SK-N-SH (cell line): ENCODE measurements around the gene HSF2. TPM values are rescaled to one million over a fixed set of nuclear protein-coding genes. Genes with fewer than 3 reads are reported as not detected.
A peak's percentile ranks its signal among the peaks of the same experiment; 100 is the strongest.

Experiments
- CTCF ChIA-PET: fragments of 300-600, 350-600 bp; formaldehyde crosslinking; extraction: SDS; loops from one replicate; lab custom pipeline; 2021; lab: Yijun Ruan, JAX
- POLR2A ChIA-PET: fragments of 350-600 bp; sonication (Branson Sonifier 250); formaldehyde crosslinking; extraction: SDS; loops from one replicate; lab custom pipeline; 2020; ENCODE audit warnings: antibody characterized with exemption, inconsistent platforms; lab: Yijun Ruan, JAX
- DNase-seq: peaks from one replicate; pipeline ENCODE4 v3.0.0; 2012
- H2AFZ ChIP-seq: fragments of 200-600 bp; sonication (generic); 2 replicates; pipeline ENCODE4 v1.8.1; 2016; ENCODE audit warnings: antibody characterized with exemption, mild to moderate bottlenecking, low read depth
- H3F3A ChIP-seq: fragments of 200-600 bp; sonication (generic); replicated peaks from 2 replicates; pipeline ENCODE3; 2016; ENCODE audit warnings: antibody characterized with exemption, mild to moderate bottlenecking; ENCODE audit not compliant: insufficient read depth
- H3K27ac ChIP-seq, 2 experiments: fragments of 200-500 bp in 1 of 2; fragments of 200-600 bp in 1 of 2; sonication (Bioruptor generic) in 1 of 2; sonication (generic), shearing (Covaris generic) in 1 of 2; 2 replicates each; pipeline versions ENCODE4 v1.5.1 to v1.6.1; 2014 to 2016; ENCODE audit warnings: low read depth in 2 of 2, inconsistent platforms in 1 of 2, low read length in 1 of 2, mild to moderate bottlenecking in 1 of 2, mixed read lengths in 1 of 2
- H3K27me3 ChIP-seq: fragments of 200-600 bp; sonication (generic), shearing (Covaris generic); 2 replicates; pipeline ENCODE4 v1.6.1; 2016; ENCODE audit warnings: mixed run types; ENCODE audit not compliant: insufficient read depth
- H3K36me3 ChIP-seq, 2 experiments: fragments of 200-500 bp in 1 of 2; fragments of 200-600 bp in 1 of 2; sonication (Bioruptor generic) in 1 of 2; sonication (generic) in 1 of 2; replicated peaks in 1 of 2; 2 replicates each; pipeline versions ENCODE3 to v1.5.1; 2014 to 2016; ENCODE audit warnings: low read length in 1 of 2, mild to moderate bottlenecking in 1 of 2; ENCODE audit not compliant: insufficient read depth in 2 of 2, control insufficient read depth in 1 of 2
- H3K4me1 ChIP-seq, 2 experiments: fragments of 200-500 bp in 1 of 2; fragments of 200-600 bp in 1 of 2; sonication (Bioruptor generic) in 1 of 2; sonication (generic), shearing (Covaris generic) in 1 of 2; 2 replicates each; pipeline versions ENCODE4 v1.5.1 to v1.6.1; 2014 to 2016; ENCODE audit warnings: low read depth in 1 of 2, low read length in 1 of 2, mixed run types in 1 of 2; ENCODE audit not compliant: insufficient read depth in 2 of 2, control insufficient read depth in 1 of 2
- H3K4me2 ChIP-seq: fragments of 200-600 bp; sonication (generic), shearing (Covaris generic); 2 replicates; pipeline ENCODE4 v1.6.1; 2017; ENCODE audit warnings: mixed run types
- H3K4me3 ChIP-seq, 2 experiments: fragments of 200-500 bp in 1 of 2; fragments of 200-600 bp in 1 of 2; sonication (Bioruptor generic) in 1 of 2; sonication (generic), shearing (Covaris generic) in 1 of 2; 2 replicates each; pipeline versions ENCODE4 v1.5.1 to v1.8.1; 2014 to 2016; ENCODE audit warnings: low read depth in 2 of 2, inconsistent platforms in 1 of 2, low read length in 1 of 2, mild to moderate bottlenecking in 1 of 2, mixed read lengths in 1 of 2, moderate library complexity in 1 of 2
- H3K79me2 ChIP-seq: fragments of 200-600 bp; sonication (generic); 2 replicates; pipeline ENCODE4 v1.8.1; 2017; ENCODE audit warnings: mild to moderate bottlenecking; ENCODE audit not compliant: insufficient read depth
- H3K9ac ChIP-seq: fragments of 200-600 bp; sonication (generic); 2 replicates; pipeline ENCODE4 v1.6.1; 2017; ENCODE audit warnings: mixed run types
- H3K9me2 ChIP-seq: fragments of 200-600 bp; sonication (generic); 2 replicates; pipeline ENCODE4 v1.6.1; 2017; ENCODE audit warnings: mixed run types
- H3K9me3 ChIP-seq: fragments of 200-600 bp; sonication (generic); 2 replicates; pipeline ENCODE4 v1.6.1; 2017; ENCODE audit warnings: mixed run types, mild to moderate bottlenecking, moderate library complexity
- H4K20me1 ChIP-seq: fragments of 200-600 bp; sonication (generic); 2 replicates; pipeline ENCODE4 v1.6.1; 2017; ENCODE audit warnings: mild to moderate bottlenecking, mixed run types; ENCODE audit not compliant: insufficient read depth
- CHD2 ChIP-seq: fragments of 150-350 bp; IDR thresholded peaks from 2 replicates; pipeline ENCODE4 v1.6.1; 2018; ENCODE audit warnings: low read length; ENCODE audit not compliant: partially characterized antibody
- ELF1 ChIP-seq: IDR thresholded peaks from 2 replicates; pipeline ENCODE4 v1.4.0; 2012
- EP300 ChIP-seq, 2 experiments: IDR thresholded peaks; 2 replicates each; pipeline versions ENCODE4 v1.4.0 to v1.6.1; 2012; ENCODE audit warnings: borderline replicate concordance in 1 of 2, low read depth in 1 of 2, low read length in 1 of 2
- EZH2phosphoT487 ChIP-seq: fragments of 200-600 bp; sonication (generic); IDR thresholded peaks from 2 replicates; pipeline ENCODE4 v1.6.1; 2017; ENCODE audit warnings: low read depth, mixed run types, mild to moderate bottlenecking, antibody characterized with exemption, moderate library complexity, borderline replicate concordance
- FOXJ3 ChIP-seq: sonication (generic); formaldehyde crosslinking; IDR thresholded peaks from 2 replicates; pipeline ENCODE4 v1.5.1; 2020; ENCODE audit warnings: mild to moderate bottlenecking, missing genetic modification reagents
- FOXM1 ChIP-seq: IDR thresholded peaks from 2 replicates; pipeline ENCODE4 v1.4.0; 2012; ENCODE audit warnings: low read depth, mild to moderate bottlenecking
- GABPA ChIP-seq: IDR thresholded peaks from 2 replicates; pipeline ENCODE4 v1.4.0; 2012; ENCODE audit warnings: low read depth, mild to moderate bottlenecking
- NRF1 ChIP-seq: IDR thresholded peaks from 2 replicates; pipeline ENCODE4 v1.6.1; 2012; ENCODE audit warnings: low read depth, mild to moderate bottlenecking, low read length
- POLR2AphosphoS5 ChIP-seq: IDR thresholded peaks from 2 replicates; pipeline ENCODE4 v1.6.1; 2012; ENCODE audit warnings: low read depth, low read length
- RAD21 ChIP-seq: IDR thresholded peaks from 2 replicates; pipeline ENCODE4 v1.6.1; 2012; ENCODE audit warnings: mild to moderate bottlenecking, low read length
- RCOR1 ChIP-seq: fragments of 150-350 bp; IDR thresholded peaks from 2 replicates; pipeline ENCODE4 v1.6.1; 2017; ENCODE audit warnings: antibody characterized with exemption, low read length
- RFX5 ChIP-seq: IDR thresholded peaks from 2 replicates; pipeline ENCODE4 v1.6.1; 2012; ENCODE audit warnings: mild to moderate bottlenecking, improper control_type of control experiment, low read length
- RXRA ChIP-seq: IDR thresholded peaks from 2 replicates; pipeline ENCODE4 v1.4.0; 2012; ENCODE audit warnings: low read depth, mild to moderate bottlenecking, borderline replicate concordance
- SMC3 ChIP-seq: IDR thresholded peaks from 2 replicates; pipeline ENCODE4 v1.6.1; 2012; ENCODE audit warnings: low read depth, low read length, improper control_type of control experiment
- YY1 ChIP-seq: IDR thresholded peaks from 2 replicates; pipeline ENCODE4 v1.4.0; 2012; ENCODE audit warnings: low read depth, mild to moderate bottlenecking
- WGBS: methylation state at CpG from one replicate; pipeline ENCODE4 v1.1.6; 2017; ENCODE audit warnings: low lambda C conversion rate; 5-methylcytosine and 5-hydroxymethylcytosine counted together
- polyA plus RNA-seq, 3 experiments: library from polyadenylated mRNA; depleted of rRNA; stranded (reverse); fragments of >200 nt; gene quantifications; 2 replicates each; pipeline ENCODE4 v1.2.3, GENCODE V29; 2012
- TF ChIP-seq, protein P1 (sequence below): fragments of 150-350 bp; IDR thresholded peaks from 2 replicates; pipeline ENCODE4 v1.6.1; 2017; ENCODE audit warnings: antibody characterized with exemption, low read length, low read depth, borderline replicate concordance
- TF ChIP-seq, protein P2 (sequence below): IDR thresholded peaks from 2 replicates; pipeline ENCODE4; 2012
- TF ChIP-seq, protein P3 (sequence below): fragments of 200-600 bp; sonication (generic); IDR thresholded peaks from 2 replicates; pipeline ENCODE4 v1.6.1; 2017; ENCODE audit warnings: antibody characterized with exemption, mild to moderate bottlenecking, moderate library complexity

The HSF2 gene
- polyA plus RNA-seq, 1 of the 3 experiments (the other 2 are of a cell fraction), result 22.2 TPM

DNA sequence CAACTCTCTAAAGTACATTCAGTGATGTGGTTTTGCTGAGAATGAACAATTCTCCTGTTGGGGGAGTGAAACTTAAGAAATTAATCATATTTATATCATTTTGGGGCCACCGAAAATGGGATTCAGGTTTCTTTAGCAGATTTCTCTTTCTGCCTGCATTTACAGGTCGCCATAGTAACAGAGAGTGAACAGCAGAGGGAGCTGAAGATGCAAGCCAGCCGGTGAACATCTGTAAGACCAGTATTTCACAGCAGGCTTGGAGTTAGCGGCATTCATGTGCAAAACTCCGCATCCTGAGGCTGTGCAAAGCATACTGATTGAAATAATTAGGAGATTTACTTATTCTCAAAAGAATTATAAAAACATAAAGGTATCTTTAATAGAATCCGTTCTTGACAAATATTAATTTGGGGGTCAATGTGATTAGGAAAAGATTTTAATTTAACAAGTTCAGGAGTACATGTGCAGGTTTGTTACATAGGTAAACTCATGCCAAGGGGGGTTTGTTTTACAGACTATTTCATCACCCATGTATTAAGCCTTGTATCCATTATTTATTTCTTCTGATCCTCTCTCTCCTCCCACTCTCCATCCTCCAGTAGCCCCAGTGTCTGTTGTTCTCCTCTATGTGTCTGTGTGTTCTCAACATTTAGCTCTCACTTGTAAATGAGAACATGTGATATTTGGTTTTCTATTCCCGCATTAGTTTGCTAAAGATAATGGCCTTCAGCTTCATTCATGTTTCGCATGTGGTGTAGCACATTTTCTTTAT is 17.8 kb upstream of the HSF2 start:
- no peaks in the 10 kb centered on the region for H3K79me2 ChIP-seq

DNA sequence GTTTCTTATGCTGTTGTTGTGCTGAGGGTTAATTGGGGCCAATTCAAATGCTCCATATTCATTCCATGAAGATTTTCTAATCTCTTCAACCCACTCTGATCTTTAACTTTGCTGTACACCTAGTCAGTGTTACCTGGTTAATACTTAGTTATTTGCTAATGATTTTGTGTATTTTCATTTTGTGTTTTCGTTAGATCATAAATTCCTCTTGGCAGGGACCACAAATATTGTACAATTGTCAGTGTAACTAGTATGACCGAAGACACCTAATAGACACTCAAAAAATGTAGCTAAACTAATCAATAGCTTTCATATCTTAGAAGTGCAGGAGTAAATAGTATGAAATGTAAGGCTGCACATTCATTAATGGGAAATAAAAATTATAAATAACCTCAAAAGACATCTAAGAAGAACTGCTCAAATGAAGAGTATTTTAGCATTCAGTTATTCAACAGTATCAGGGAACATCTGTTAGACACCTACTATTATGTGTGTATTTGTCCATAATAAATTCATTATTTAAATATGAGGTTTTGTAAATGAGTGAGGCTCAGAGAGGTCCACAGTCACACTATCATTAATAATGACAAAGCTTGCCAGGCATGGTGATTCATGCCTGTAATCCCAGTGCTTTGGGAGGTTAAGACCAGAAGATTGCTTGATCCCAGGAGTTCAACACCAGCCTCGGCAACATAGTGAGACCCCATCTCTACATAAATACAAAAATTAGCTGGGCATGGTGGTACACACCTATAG is 13.4 kb upstream of the HSF2 start:
- Histone ChIP-seq H3K4me1 (no peaks in the 10 kb centered on the region), H3K27me3 (no peaks in the 10 kb centered on the region), H3K27ac (no peak overlapping the region), H3F3A (no peaks in the 10 kb centered on the region), H3K9ac (no peak overlapping the region), H3K9me3 (no peaks in the 10 kb centered on the region), H2AFZ (no peak overlapping the region), H3K4me2 (no peak overlapping the region), H3K4me3 (no peak overlapping the region), H4K20me1 (no peaks in the 10 kb centered on the region), H3K9me2 (no peaks in the 10 kb centered on the region), H3K36me3 (no peaks in the 10 kb centered on the region), H3K79me2 (no peaks in the 10 kb centered on the region)
- ChIA-PET CTCF (interaction anchor here (0.9 to 8.5 kb wide), 4 partner anchors 13 to 144 kb away, joined by 3 to 59 read pairs (median 4); partner anchors contain the start of gene HSF2), POLR2A (no interaction called here)
- 57% methylated on average over 2 of the region's 3 CpGs for WGBS
- DNase-seq, result no peak
- TF ChIP-seq, protein P1, sequence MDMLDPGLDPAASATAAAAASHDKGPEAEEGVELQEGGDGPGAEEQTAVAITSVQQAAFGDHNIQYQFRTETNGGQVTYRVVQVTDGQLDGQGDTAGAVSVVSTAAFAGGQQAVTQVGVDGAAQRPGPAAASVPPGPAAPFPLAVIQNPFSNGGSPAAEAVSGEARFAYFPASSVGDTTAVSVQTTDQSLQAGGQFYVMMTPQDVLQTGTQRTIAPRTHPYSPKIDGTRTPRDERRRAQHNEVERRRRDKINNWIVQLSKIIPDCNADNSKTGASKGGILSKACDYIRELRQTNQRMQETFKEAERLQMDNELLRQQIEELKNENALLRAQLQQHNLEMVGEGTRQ, result no peak
- TF ChIP-seq CHD2 (no peak), RXRA (no peak), ELF1 (no peak), FOXJ3 (CRISPR knock-in tag) (no peak), GABPA (no peak), RFX5 (no peak), EP300 (IDR thresholded peaks at IDR 0.05; ENCODE audit: borderline replicate concordance in 1 of 2, low read depth in 1 of 2, low read length in 1 of 2) (no peak), YY1 (no peak), RAD21 (no peak), FOXM1 (no peak), NRF1 (no peak), POLR2AphosphoS5 (no peak)
- TF ChIP-seq, protein P2, sequence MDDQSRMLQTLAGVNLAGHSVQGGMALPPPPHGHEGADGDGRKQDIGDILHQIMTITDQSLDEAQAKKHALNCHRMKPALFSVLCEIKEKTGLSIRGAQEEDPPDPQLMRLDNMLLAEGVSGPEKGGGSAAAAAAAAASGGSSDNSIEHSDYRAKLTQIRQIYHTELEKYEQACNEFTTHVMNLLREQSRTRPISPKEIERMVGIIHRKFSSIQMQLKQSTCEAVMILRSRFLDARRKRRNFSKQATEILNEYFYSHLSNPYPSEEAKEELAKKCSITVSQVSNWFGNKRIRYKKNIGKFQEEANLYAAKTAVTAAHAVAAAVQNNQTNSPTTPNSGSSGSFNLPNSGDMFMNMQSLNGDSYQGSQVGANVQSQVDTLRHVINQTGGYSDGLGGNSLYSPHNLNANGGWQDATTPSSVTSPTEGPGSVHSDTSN, result no peak
- TF ChIP-seq, protein P3, sequence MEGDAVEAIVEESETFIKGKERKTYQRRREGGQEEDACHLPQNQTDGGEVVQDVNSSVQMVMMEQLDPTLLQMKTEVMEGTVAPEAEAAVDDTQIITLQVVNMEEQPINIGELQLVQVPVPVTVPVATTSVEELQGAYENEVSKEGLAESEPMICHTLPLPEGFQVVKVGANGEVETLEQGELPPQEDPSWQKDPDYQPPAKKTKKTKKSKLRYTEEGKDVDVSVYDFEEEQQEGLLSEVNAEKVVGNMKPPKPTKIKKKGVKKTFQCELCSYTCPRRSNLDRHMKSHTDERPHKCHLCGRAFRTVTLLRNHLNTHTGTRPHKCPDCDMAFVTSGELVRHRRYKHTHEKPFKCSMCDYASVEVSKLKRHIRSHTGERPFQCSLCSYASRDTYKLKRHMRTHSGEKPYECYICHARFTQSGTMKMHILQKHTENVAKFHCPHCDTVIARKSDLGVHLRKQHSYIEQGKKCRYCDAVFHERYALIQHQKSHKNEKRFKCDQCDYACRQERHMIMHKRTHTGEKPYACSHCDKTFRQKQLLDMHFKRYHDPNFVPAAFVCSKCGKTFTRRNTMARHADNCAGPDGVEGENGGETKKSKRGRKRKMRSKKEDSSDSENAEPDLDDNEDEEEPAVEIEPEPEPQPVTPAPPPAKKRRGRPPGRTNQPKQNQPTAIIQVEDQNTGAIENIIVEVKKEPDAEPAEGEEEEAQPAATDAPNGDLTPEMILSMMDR, result no peak

More for the DNA sequence above, 17.8 kb upstream of the HSF2 start:
- no peaks in the 10 kb centered on the region for H4K20me1 ChIP-seq
- 24% methylated on average over 8 of the region's 8 CpGs for WGBS
- no peak overlapping the region for H3K9ac ChIP-seq
- no peak overlapping the region for H3K4me3 ChIP-seq
- no peaks in the 10 kb centered on the region for H3K27me3 ChIP-seq
- H3K36me3 ChIP-seq, result no peaks in the 10 kb centered on the region
- TF ChIP-seq NRF1 (no peak), SMC3 (peak; percentile 78), RCOR1 (0 out of 2 replicates have a peak, but pooled peaks have one; percentile 13), RAD21 (peak; percentile 79), EZH2phosphoT487 (no peak)
- TF ChIP-seq, protein P3, result peak; percentile 77
- no peaks in the 10 kb centered on the region for H3K9me2 ChIP-seq
- DNase-seq, result peak; percentile 41
- H2AFZ ChIP-seq, result no peak overlapping the region
- no peak overlapping the region for H3K4me2 ChIP-seq
- ChIA-PET CTCF (interaction anchor here (0.6 to 8.5 kb wide), 14 partner anchors 8 to 609 kb away, joined by 3 to 59 read pairs (median 4); no protein-coding TSS in a partner anchor), POLR2A (no interaction called here)
- no peaks in the 10 kb centered on the region for H3F3A ChIP-seq
- H3K4me1 ChIP-seq, result no peaks in the 10 kb centered on the region
- H3K27ac ChIP-seq, result no peak overlapping the region
- H3K9me3 ChIP-seq, result no peaks in the 10 kb centered on the region
